Psoas muscle (tissue), 8 donors: Measurements from ENCODE around the gene ANXA10. TPM values are rescaled to one million over a fixed set of nuclear protein-coding genes. Genes with fewer than 3 reads are reported as not detected.

Experiments
- ATAC-seq, 4 donors: fragments of 200-7000 bp; cut with Tn5 transposase; one replicate each; pipeline ENCODE4 v1.9.1; 2020; ENCODE audit warnings: moderate library complexity in 3 of 4, mild to moderate bottlenecking in 2 of 4
- DNase-seq, 2 donors: peaks; one replicate each; pipeline ENCODE4 v3.0.0-alpha.2; 2020
- H3K27ac ChIP-seq: fragments of 200-600 bp; one replicate; pipeline ENCODE4 v1.8.0; 2022
- H3K27me3 ChIP-seq, 3 donors: fragments of 200-600 bp in 1 of 3; one replicate each; pipeline versions ENCODE4 v1.6.1 to v1.8.0; 2013 to 2022; ENCODE audit warnings: low read length in 2 of 3, mild to moderate bottlenecking in 2 of 3, moderate library complexity in 1 of 3; ENCODE audit not compliant: insufficient read depth in 3 of 3
- H3K36me3 ChIP-seq, 2 donors: fragments of 200-600 bp in 1 of 2; one replicate each; pipeline versions ENCODE4 v1.6.1 to v1.8.0; 2013 to 2022; ENCODE audit warnings: low read depth in 1 of 2, mild to moderate bottlenecking in 1 of 2, moderate library complexity in 1 of 2; ENCODE audit not compliant: insufficient read depth in 1 of 2
- H3K4me1 ChIP-seq: fragments of 200-600 bp; one replicate; pipeline ENCODE4 v1.8.0; 2022
- H3K4me3 ChIP-seq: fragments of 200-600 bp; one replicate; pipeline ENCODE4 v1.8.0; 2022; ENCODE audit warnings: mild to moderate bottlenecking
- H3K9me3 ChIP-seq: fragments of 200-600 bp; one replicate; pipeline ENCODE4 v1.8.0; 2022
- WGBS, 3 donors: extraction: QIAGEN DNeasy Blood & Tissue Kit; methylation state at CpG; one replicate each; pipeline versions ENCODE4 v1.1.6 to v1.1.7; 2013; 5-methylcytosine and 5-hydroxymethylcytosine counted together
- intact Hi-C, 2 donors: fragments of 100-400 bp; cut with DNase I; formaldehyde crosslinking; loops; one replicate each; pipeline versions ENCODE4 v1.11.0 to v1.14.2; 2022
- polyA plus RNA-seq, 3 donors: library from polyadenylated mRNA; stranded (reverse); fragments of 200-250 nt; gene quantifications; one replicate each; pipeline ENCODE4 v1.2.3, GENCODE V29; 2013
- total RNA-seq, 4 donors: library from RNA; stranded (reverse); fragmentation: NEBNext Ultra II Directional in 2 of 4; extraction: Animal tissue kit (Norgen Biotek cat#: 25700) in 2 of 4; gene quantifications; one replicate each; pipeline versions ENCODE4 v1.2.1 to v1.2.4, GENCODE V29; 2021 to 2023
- TF ChIP-seq, protein P1 (sequence below): fragments of 200-600 bp; IDR thresholded peaks from one replicate; pipeline ENCODE4 v1.8.0; 2022; ENCODE audit warnings: antibody characterized with exemption
- donor health status: healthy with polysubstance abuse.
- donor health status: DM: no; HTN: no; CAD: no; lungs with moderate emphysema.
- donor health status: Bipolar disorder and iron deficiency.
- donor health status: healthy.
- donor health status: DM: yes; HTN: yes; CAD: no.
- donor health status: DM: no; HTN: no; CAD: no.
- donor health status: DM: no; HTN: no; CAD: no.
- donor health status: DM: yes; HTN: yes; CAD: no.

ANXA10 gene
- total and polyA plus RNA-seq, 7 donors = not detected

DNA sequence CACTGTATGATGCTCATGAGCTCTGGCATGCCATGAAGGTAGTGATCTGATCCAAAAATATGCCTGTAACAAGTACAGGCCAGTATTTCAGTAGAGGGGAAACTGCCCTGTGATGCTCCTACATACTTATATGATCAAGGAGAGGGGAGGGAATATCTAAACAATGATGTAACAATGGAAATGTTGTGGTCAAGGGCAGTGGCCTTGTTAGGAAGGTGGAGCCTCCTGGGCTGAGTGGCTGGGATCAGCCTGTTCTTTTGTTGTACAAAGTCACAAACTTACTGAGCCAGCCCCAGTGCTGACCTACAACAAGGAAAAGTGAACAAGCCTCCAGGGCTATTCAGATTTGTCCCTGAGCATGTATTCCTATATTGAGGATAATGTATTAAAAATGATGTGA lies 70.3 kb downstream of the ANXA10 start:
- ATAC-seq = no peak
- TF ChIP-seq, protein P1, sequence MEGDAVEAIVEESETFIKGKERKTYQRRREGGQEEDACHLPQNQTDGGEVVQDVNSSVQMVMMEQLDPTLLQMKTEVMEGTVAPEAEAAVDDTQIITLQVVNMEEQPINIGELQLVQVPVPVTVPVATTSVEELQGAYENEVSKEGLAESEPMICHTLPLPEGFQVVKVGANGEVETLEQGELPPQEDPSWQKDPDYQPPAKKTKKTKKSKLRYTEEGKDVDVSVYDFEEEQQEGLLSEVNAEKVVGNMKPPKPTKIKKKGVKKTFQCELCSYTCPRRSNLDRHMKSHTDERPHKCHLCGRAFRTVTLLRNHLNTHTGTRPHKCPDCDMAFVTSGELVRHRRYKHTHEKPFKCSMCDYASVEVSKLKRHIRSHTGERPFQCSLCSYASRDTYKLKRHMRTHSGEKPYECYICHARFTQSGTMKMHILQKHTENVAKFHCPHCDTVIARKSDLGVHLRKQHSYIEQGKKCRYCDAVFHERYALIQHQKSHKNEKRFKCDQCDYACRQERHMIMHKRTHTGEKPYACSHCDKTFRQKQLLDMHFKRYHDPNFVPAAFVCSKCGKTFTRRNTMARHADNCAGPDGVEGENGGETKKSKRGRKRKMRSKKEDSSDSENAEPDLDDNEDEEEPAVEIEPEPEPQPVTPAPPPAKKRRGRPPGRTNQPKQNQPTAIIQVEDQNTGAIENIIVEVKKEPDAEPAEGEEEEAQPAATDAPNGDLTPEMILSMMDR = no peak
- intact Hi-C loops = no loop called here
- no peak for DNase-seq
- no peaks in the 10 kb centered on the region for H3K36me3 ChIP-seq
- no peaks in the 10 kb centered on the region for H3K27me3 ChIP-seq
- no peak overlapping the region for H3K4me3 ChIP-seq
- H3K4me1 ChIP-seq = no peaks in the 10 kb centered on the region
- H3K9me3 ChIP-seq = peaks cover 10% of the 10 kb centered on the region
- no peak overlapping the region for H3K27ac ChIP-seq

DNA sequence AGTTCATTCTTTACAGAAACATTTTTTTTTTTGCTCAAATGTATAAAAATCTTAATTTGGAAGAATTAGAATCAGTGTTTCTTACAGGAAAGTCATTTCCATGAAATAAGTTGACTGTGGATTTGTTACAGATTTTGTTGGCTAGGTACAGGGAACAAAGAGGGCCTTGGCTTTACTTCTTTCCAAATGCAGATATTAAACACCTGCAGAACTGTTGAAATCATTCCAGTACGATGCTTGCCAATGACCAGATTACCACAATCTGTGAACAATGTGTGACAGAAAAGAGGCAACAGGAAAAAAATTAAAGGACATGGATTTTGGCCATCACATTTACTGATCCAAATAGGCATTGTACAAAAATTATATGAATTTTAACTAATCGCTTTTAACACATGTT lies 70.8 kb downstream of the ANXA10 start:
- Histone ChIP-seq H3K4me3 (no peak overlapping the region), H3K36me3 (no peaks in the 10 kb centered on the region), H3K4me1 (no peaks in the 10 kb centered on the region), H3K27me3 (no peaks in the 10 kb centered on the region), H3K27ac (no peak overlapping the region), H3K9me3 (peaks cover 10% of the 10 kb centered on the region)
- ATAC-seq (no peak), DNase-seq (no peak)
- intact Hi-C loops = no loop called here
- WGBS, 3 donors = 71 to 83% (median 74%) methylated on average over 2 of the region's 2 CpGs
- TF ChIP-seq, protein P1 = no peak

DNA sequence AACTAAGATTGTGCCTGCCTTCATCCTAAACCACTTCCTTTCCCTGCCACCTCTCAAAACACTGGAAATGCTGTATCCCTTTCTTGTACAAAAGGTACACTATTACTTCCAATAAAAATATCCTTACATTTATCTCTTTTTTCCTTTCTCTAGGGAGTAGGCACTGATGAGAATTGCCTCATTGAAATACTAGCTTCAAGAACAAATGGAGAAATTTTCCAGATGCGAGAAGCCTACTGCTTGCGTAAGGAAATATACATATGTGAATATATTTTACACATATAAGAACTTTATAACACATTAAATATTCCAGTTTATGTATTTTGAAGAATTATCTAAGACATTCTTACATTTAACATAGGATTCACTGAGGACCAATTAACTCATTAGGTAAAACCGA lies 71.7 kb downstream of the ANXA10 start:
- Histone ChIP-seq H3K4me1 (no peaks in the 10 kb centered on the region), H3K36me3 (no peaks in the 10 kb centered on the region), H3K27me3 (no peaks in the 10 kb centered on the region), H3K4me3 (no peak overlapping the region), H3K9me3 (peaks cover 8% of the 10 kb centered on the region), H3K27ac (no peak overlapping the region)
- intact Hi-C loops = no loop called here
- TF ChIP-seq, protein P1 = no peak
- DNase-seq = no peak
- ATAC-seq = no peak
- 78 to 97% (median 96%) methylated on average over 3 of the region's 3 CpGs for WGBS, 3 donors

DNA sequence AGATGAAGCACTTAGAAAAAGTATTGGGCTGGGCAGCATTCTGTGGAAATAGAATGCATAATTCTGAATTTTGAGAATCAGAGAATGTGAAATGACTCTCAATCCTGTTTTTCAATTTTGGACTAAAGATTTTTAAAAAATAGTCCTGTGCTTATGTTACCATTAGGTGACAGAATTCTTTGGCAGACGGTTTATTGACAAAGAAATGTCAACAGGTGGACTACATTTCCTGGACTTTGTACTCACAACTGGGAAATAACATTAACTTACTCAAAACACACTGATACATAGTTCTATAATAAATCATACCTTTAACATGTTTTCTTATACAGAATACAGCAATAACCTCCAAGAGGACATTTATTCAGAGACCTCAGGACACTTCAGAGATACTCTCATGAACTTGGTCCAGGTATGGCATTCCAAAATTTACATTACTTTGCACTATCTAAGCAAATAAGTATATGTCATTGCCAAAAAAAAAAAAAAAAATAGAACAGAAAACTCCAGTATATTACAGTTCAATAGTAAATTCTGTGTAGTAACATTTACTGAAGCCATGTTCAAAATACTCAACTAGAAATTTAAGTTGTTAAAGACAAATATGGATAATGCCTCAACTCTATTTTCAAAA lies 72.7 kb downstream of the ANXA10 start:
- TF ChIP-seq, protein P1 = no peak
- DNase-seq = no peak
- Histone ChIP-seq H3K27ac (no peak overlapping the region), H3K27me3 (no peaks in the 10 kb centered on the region), H3K4me3 (no peak overlapping the region), H3K36me3 (no peaks in the 10 kb centered on the region), H3K9me3 (peaks cover 5% of the 10 kb centered on the region), H3K4me1 (no peaks in the 10 kb centered on the region)
- 32 to 42% (median 33%) methylated on average over 1 of the region's 1 CpG for WGBS, 3 donors
- intact Hi-C loops = no loop called here
- ATAC-seq = no peak

DNA sequence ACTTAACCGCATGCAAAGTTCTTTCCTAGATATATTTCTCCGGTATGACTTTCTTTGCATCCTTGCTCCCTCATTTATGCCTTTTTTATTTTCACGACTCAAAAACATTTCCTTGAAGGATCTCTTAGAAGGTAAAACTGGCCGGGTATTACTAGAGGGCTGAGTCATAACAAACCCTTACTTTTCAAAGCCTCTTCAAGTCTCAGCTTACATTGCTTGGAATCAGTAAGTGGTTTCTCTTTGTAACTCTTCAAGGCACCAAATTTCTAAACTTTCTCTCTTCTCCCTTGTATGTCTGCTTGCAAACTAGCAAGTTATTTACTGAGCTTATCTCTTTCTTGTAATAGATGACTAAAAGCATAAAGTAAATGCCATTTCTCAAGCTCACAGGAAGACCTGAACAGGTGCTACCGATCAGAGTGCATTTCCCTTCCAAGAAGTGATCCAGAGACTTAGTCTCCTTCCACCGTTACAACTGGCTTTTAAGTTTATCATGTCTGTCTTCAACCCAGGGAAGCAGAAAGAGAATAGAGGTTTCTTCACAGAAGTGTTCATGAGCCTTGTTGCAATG lies 75.5 kb downstream of the ANXA10 start:
- Histone ChIP-seq H3K4me1 (no peaks in the 10 kb centered on the region), H3K36me3 (no peaks in the 10 kb centered on the region), H3K27me3 (no peaks in the 10 kb centered on the region), H3K4me3 (no peak overlapping the region), H3K9me3 (no peaks in the 10 kb centered on the region), H3K27ac (no peak overlapping the region)
- intact Hi-C loops = loop anchor here in 1 of 2 donors (2.0 kb wide), 1 partner anchor 25 kb away; no protein-coding TSS in a partner anchor
- ATAC-seq (no peak), DNase-seq (no peak)
- TF ChIP-seq, protein P1 = no peak
- 68 to 73% (median 71%) methylated on average over 6 of the region's 6 CpGs for WGBS, 3 donors
